Hypothalamus (tissue), 51 donors: ENCODE measurements around the gene TMEM117.

Source experiments
- DNase-seq, 51 donors: peaks; one replicate each; lab custom pipeline; 2025; lab: John Stamatoyannopoulos, UW

The TMEM117 gene

GRCh38 chr12:43942379-43942778, 106.5 kb downstream of the TMEM117 start:
- no peak for DNase-seq

DNA sequence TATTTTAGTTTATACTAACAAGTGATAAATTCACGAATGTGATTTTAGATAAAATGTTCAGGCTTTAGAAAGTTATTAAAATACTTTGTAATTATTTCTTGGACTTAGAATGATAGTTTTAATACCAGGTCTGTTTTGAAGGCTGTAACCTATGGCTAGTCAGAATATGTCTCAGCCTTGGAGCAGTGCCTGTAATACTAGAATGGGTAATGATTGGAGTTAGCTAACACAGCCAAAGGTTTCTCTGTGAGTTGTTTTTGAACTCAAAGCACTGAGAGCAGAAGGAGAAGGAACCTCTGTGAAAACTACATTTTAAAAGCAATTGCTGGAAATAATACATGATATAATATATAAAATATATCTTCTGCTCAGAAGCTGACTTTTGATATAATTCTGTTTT, 110.1 kb downstream of the TMEM117 start:
- no peak for DNase-seq

DNA sequence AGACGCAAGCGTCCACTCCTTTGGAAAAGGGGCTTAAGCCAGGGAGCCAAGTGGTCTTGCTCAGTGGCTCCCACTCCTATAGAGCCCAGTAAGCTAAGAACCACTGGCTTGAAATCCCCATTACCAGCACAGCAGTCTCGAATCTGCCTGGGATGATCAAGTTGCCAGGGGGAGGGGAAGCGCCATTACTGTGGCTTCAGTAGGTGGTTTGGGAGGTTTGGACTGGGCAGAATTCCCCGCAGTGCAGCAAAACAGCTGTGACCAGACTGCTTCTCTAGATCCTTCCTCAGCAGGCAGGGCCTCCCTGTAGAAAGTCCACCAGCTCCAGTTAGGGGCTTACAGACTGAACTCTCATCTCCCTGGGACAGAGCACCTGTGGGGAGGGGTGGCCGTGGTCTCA, 115.4 kb downstream of the TMEM117 start:
- no peak for DNase-seq

GRCh38 chr12:43957732-43958372, 122.0 kb downstream of the TMEM117 start:
- peak in 14 of 51 donors; percentile 0 to 42 (median 10) for DNase-seq

DNA sequence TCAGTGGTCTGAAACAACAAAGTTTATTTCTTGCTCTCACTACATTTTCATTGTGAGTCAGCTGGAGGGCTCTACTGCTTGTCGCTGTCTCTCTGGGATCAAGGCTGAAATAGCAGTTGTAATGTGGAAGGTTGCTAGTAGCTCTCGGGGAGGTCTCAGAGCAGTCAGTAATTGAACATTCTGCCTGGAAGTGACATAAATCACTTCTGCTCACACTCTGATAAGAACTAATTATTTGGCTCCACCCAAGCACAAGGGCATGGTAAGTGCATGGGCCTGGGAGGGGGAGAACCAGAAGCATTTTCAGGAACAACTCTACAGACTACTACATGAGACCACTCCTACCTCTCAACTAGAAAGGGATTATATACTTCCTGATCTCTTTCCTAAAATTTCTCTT, 128.2 kb downstream of the TMEM117 start:
- DNase-seq, result no peak

DNA sequence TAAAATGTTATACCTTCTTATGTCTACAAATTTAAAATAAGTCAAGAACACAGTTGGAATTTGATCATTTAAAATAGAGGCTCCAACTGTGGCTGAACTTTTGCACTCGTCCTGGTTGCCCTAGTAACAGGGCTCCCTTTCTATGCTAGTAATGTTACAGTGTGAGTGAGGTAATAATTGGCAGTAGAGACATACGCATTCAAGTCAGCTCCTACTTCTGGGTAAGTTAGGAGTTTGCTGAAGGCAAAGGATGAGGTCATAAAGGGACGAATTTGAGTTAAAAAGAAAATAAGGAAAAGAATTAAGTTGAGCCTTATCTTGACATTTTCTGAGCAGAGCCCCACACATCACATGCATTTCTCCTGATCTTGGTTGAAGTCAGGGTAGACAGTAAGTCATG, 129.1 kb downstream of the TMEM117 start:
- no peak for DNase-seq

DNA sequence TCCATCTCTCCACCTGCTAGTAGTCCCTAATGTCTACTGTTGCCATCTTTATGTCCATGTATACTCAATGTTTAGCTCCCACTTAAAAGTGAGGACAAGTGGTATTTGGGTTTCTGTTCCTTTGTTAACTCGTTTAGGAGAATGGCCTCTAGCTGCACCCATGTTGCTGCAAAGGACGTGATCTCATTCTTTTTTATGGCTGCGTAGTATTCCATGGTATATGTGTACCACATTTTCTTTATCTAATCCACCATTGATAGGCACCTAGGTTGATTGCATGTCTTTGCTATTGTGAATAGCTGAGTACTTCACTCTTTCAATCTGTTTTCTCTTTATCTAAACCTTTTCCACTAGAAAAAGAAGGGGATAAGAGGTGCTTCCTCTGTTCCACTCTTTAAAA, 130.0 kb downstream of the TMEM117 start:
- no peak for DNase-seq

DNA sequence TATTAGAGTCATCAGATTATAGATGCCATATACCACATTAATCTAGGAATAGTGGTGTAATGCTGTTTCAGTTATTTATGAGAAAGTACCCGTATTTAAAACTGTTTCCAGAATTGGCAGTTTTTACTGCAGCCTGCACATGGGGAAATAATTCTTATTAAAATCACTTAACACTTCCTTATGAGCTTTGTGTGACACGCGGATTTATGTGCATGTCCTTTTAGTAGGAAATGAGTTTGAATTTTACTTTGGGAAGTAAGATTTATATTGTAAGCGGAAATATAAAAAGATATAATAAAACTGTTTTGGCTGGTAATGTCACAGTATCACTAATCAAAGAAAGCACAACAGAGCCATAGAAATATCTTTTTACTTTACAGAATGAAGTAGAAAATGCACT, 132.9 kb downstream of the TMEM117 start:
- no peak for DNase-seq

DNA sequence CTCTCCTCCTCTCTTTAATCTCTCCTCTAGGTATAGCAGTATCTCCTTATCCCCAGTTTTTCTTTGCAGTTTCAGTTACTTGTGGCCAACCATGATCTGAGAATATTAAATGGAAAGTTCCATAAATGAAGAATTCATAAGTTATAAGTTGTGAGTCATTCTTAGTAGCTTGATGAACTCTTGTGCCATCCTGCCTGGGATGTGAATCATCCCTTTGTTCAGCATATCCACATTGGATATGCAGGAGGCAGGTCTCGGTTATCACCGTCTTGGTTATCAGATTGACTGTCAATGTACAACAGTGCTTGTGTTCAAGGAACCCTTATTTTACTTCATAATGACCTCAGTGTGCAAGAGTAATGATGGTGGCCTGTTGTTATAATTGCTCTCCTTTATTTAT, 134.0 kb downstream of the TMEM117 start:
- DNase-seq, result no peak

DNA sequence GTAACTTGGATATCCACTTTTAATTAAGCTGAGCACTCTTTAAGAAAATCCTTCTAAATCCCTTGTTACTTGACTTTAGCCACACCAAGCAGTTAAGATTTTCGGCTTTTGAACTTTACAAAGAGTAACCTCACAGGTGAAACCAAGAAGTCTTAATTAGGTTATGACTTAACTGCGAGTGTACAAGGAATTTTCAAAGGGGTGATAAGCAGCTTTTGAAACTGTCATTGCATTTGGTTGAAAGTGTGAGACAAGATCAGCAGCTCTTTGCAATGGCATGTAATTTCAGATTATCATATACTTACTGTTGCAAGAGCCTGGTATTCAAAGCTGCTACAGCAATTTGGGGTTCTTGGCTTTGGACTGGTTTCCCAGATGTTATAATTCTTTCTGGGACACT, 137.5 kb downstream of the TMEM117 start:
- no peak for DNase-seq

GRCh38 chr12:43973993-43974392, 138.1 kb downstream of the TMEM117 start:
- DNase-seq, result no peak

DNA sequence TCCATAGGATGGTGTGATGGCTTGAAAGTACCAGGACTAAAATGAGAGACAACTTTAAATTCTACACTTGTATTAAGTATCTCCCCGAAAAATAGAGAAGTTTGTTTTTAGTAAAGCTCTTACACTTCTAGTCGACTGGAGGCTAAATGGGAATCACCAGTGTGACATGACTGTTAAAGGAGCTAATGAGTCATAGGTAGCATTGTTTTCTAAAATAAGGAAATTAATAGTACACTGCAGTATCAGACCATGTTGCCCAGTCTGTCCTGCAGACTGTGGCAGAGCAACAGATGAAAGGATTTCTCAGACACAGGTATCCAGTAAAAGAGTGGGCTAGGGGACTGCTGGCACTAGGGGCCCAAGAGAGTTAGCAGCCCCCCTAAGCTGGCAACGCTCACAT, 140.1 kb downstream of the TMEM117 start:
- DNase-seq, result no peak

- no peak for DNase-seq
Measured at GRCh38 chr12:43978556-43978955, 142.7 kb downstream of the TMEM117 start.

DNA sequence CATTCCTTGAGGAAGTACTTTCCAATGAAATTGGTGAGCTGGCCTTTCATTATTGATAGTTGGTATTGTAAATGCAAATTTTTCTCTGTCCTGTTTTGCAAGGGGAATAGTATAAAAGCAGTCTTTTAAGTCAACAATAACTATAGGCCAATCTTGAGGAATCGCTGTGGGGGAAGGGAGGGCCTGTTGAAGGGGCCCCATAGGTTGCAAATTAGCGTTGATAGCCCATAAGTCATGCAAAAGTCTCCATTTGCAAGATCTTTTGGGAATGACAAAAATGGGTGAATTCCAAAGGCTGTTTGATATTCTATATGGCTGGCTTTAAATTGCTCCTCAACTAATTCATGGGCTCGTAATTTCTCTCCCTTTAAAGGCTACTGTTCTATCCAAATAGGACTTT, 143.6 kb downstream of the TMEM117 start:
- no peak for DNase-seq

GRCh38 chr12:43980627-43981191, 144.8 kb downstream of the TMEM117 start:
- DNase-seq, result no peak

DNA sequence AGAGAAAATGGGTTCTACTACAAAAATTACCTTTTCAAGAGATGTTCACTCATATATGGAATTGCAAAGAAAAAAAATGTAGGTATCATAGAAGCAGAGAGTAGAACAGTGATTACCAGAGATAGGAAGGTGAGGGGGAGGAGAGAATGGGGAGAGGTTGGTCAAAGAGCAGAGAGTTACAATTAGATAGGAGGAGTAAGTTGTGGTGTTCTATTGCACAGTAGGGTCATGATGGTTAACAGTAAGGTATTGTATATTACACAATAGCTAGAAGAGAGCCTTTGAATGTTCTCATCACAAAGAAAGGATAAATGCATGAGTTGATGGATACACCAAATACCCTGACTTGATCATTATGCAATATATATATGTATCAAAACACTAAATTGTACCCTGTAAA, 145.8 kb downstream of the TMEM117 start:
- DNase-seq, result no peak

DNA sequence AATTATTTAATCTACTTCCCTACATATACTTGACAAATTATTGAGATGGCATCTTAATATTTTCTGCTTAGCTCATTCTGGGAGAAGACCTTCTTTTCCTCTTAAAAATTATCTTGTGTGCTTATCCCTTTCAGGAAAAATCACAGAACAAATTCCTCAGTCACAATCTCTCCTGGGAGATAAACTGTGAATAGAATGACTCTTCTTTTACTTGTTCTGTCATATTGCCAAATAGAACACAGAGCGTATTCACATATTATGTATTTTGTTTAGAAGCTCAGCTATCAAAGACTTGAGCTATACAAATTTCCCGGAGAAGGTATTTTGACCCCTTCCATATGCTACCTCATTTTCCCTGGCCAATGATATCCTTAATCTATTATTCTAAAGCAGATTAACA, 146.7 kb downstream of the TMEM117 start:
- no peak for DNase-seq

DNA sequence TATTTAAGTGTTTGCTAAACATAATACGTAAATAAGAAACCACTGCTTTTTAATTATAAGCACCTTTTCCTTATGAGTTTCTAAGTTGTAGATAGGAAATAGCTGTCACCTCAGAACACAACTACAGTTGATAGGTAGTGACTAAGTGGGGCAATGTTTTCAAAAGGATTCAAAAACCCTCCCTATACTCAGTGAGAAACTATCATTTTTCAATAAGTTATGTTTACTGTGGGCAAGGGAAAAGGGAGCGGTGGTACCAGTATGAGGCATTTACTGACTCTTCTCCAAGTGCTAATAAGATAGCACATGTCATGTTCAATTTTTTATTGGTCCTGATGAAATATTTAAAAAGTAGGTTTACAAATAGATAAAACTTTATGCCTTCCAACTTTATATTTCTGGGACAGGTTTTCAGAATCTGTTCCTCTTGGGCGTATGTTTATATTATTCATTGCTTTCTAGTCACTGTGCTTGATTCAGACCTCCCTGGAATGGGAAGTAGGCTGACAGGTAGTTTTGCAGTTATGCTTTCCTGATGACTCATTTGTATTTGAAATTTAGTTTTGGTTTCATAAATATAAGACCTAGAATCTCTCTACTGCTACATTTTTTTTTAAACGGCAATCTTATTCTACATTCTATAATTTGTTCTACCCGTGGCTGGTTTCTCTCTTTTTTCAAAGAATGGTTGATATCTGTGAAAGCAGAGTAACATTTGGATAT, 153.1 kb downstream of the TMEM117 start:
- no peak for DNase-seq

- DNase-seq, result no peak
Measured at GRCh38 chr12:43992856-43993255, 157.0 kb downstream of the TMEM117 start.

DNA sequence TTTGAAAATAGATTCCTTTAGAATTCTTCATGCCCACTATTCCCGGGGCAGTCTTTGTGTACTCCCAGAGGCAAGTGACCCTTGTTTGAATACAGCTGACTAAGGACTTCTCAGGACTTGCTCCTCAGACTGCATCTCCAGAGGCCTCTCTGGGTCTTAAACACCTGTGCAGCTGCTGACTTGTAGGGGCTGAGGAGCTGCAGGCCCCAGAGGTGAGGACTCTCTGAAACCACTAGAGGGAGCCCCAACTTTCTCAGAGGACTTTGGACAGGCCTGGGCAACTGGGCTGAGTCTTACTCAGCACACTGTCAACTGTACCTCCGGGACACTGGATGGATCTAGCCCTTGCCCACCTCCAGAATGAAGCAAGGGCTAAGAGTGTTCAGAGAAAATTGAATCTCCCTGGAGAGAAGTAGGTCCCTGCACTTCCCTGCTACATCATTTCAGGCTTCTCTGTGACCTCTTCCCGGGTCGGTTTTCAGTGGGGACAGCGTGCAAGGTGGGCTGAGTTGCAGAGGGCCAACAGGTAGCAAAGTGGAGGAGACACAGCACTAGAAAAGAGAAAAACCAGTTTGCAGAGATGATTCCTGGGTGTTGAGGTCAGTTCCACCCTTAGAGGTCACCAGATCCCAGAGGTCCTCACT, 164.6 kb downstream of the TMEM117 start:
- peak in 2 of 51 donors; percentile 0 to 1 for DNase-seq

GRCh38 chr12:44002607-44003006, 166.7 kb downstream of the TMEM117 start:
- no peak for DNase-seq

- no peak for DNase-seq
Measured at GRCh38 chr12:44003721-44004120, 167.8 kb downstream of the TMEM117 start.
